MCF 10A (cell line): ENCODE measurements around the gene LTO1. TPM values are rescaled to one million over a fixed set of nuclear protein-coding genes. Genes with fewer than 3 reads are reported as not detected.

ENCODE experiments used
- BruUV-seq: library from RNA; stranded (reverse); fragments of 400-500 nt; replicated peaks from 2 replicates; lab custom pipeline; 2021; lab: Mats Ljungman, UMichigan
- CTCF ChIA-PET: fragments of 300-600 bp; sonication (Branson Sonifier 250); formaldehyde crosslinking; extraction: SDS; loops from one replicate; lab custom pipeline; 2021; ENCODE audit warnings: antibody characterized with exemption, inconsistent platforms; lab: Yijun Ruan, JAX
- POLR2A ChIA-PET: fragments of 300-600, 350-650 bp; sonication (Branson Sonifier 250); formaldehyde crosslinking; extraction: SDS; loops from one replicate; lab custom pipeline; 2020; ENCODE audit warnings: antibody characterized with exemption, inconsistent platforms; lab: Yijun Ruan, JAX
- DNase-seq: peaks from one replicate; pipeline ENCODE4 v3.0.0-alpha.2; 2018; ENCODE audit not compliant: unreplicated experiment
- H3K27ac Mint-ChIP-seq: one replicate; pipeline ENCODE4 v1.8.0; 2022; ENCODE audit warnings: mild to moderate bottlenecking, low read depth, mixed read lengths; ENCODE audit not compliant: unreplicated experiment
- H3K27me3 Mint-ChIP-seq: one replicate; pipeline ENCODE4 v1.8.0; 2022; ENCODE audit warnings: mixed read lengths; ENCODE audit not compliant: insufficient read depth, unreplicated experiment
- H3K36me3 Mint-ChIP-seq: one replicate; pipeline ENCODE4 v1.8.0; 2022; ENCODE audit warnings: mild to moderate bottlenecking, moderate library complexity, mixed read lengths; ENCODE audit not compliant: insufficient read depth, unreplicated experiment
- H3K4me1 Mint-ChIP-seq: one replicate; pipeline ENCODE4 v1.8.0; 2022; ENCODE audit warnings: mixed read lengths; ENCODE audit not compliant: insufficient read depth, unreplicated experiment
- H3K4me3 Mint-ChIP-seq: one replicate; pipeline ENCODE4 v1.8.0; 2022; ENCODE audit warnings: mild to moderate bottlenecking, moderate library complexity, mixed read lengths; ENCODE audit not compliant: unreplicated experiment
- H3K9me3 Mint-ChIP-seq: one replicate; pipeline ENCODE4 v1.8.0; 2022; ENCODE audit warnings: mixed read lengths; ENCODE audit not compliant: unreplicated experiment
- intact Hi-C: fragments of 100-400 bp; cut with micrococcal nuclease; formaldehyde crosslinking; loops from 2 replicates; pipeline ENCODE4 v1.14.1; 2022
- total RNA-seq: library from RNA; stranded (reverse); gene quantifications from 2 replicates; pipeline ENCODE4 v1.2.3, GENCODE V29; 2022
- TF ChIP-seq, protein P1 (sequence below): fragments of 200-600 bp; IDR thresholded peaks from one replicate; pipeline ENCODE4 v1.8.0; 2022; ENCODE audit warnings: antibody characterized with exemption, mild to moderate bottlenecking; ENCODE audit not compliant: unreplicated experiment

LTO1 gene
- total RNA-seq, 1 experiment from 2014 or later, result 34.2 TPM

DNA sequence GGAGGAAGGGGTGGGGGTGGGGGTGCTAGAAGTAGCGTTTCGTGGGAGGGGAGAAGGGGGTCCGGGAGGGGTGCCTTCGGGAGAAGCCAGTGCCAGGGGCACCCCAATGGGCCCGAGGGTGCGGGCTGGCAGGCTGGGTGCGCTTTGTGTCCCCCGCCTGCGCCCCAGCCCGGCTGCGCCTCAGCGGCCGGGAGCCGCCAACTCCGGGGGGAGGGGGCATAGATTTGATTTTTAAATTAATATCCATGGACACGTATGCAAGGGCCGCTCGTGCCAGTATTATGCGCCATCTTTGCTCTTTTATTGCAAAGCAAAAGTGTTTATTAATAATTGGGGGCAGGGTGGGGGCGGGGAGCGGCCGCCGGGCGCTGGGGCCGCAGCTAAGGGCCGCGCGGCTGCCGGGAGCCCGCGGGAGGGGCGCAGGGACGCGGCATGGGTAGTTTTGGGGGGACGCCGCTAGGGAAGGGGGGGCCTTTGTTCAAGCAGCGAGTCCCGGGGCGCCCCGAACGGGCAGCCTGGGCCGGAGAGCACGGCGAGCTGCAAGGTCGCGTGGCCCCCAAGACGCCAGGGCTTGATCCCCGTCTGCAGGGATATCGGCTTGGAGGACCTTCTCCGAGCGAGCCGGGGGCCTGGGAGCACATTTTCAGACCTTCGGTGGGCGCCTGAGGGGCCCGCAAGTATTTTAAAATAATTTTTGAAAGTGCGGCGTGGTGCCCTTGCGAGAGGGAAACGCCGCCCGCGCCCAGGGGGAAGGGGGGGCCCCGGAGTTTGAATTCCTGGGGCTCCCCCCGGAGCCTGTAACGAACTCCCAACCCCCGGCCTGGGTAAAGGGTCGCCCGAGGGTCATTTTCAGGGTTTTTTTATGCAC lies 33.2 kb downstream of the LTO1 start:
- Mint-ChIP-seq H3K27ac (peak overlapping the region; percentile 89), H3K36me3 (peaks cover 35% of the 10 kb centered on the region), H3K4me3 (peak overlapping the region; percentile 98), H3K9me3 (no peaks in the 10 kb centered on the region), H3K4me1 (peaks cover 8% of the 10 kb centered on the region), H3K27me3 (no peaks in the 10 kb centered on the region)
- peak; percentile 11 for DNase-seq
- intact Hi-C loops, result loop anchor here (2.0 to 5.0 kb wide), 4 partner anchors 29 to 1385 kb away; no protein-coding TSS in a partner anchor
- BruUV-seq, result no TSS peak
- CTCF ChIA-PET, result interaction anchor here (0.6 to 4.4 kb wide), 11 partner anchors 21 to 542 kb away, joined by 3 to 87 read pairs (median 5); no protein-coding TSS in a partner anchor
- POLR2A ChIA-PET, result interaction anchor here (0.7 to 3.6 kb wide), 13 partner anchors 24 to 739 kb away, joined by 3 to 32 read pairs (median 5); partner anchors contain the start of genes IGHMBP2 and MRPL21
- TF ChIP-seq, protein P1, sequence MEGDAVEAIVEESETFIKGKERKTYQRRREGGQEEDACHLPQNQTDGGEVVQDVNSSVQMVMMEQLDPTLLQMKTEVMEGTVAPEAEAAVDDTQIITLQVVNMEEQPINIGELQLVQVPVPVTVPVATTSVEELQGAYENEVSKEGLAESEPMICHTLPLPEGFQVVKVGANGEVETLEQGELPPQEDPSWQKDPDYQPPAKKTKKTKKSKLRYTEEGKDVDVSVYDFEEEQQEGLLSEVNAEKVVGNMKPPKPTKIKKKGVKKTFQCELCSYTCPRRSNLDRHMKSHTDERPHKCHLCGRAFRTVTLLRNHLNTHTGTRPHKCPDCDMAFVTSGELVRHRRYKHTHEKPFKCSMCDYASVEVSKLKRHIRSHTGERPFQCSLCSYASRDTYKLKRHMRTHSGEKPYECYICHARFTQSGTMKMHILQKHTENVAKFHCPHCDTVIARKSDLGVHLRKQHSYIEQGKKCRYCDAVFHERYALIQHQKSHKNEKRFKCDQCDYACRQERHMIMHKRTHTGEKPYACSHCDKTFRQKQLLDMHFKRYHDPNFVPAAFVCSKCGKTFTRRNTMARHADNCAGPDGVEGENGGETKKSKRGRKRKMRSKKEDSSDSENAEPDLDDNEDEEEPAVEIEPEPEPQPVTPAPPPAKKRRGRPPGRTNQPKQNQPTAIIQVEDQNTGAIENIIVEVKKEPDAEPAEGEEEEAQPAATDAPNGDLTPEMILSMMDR, result no peak

DNA sequence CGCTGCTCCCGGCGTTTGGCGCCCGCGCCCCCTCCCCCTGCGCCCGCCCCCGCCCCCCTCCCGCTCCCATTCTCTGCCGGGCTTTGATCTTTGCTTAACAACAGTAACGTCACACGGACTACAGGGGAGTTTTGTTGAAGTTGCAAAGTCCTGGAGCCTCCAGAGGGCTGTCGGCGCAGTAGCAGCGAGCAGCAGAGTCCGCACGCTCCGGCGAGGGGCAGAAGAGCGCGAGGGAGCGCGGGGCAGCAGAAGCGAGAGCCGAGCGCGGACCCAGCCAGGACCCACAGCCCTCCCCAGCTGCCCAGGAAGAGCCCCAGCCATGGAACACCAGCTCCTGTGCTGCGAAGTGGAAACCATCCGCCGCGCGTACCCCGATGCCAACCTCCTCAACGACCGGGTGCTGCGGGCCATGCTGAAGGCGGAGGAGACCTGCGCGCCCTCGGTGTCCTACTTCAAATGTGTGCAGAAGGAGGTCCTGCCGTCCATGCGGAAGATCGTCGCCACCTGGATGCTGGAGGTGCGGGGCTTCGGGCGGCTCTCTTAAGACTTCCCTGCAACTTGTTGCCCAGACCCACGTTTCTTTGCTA lies 34.1 kb downstream of the LTO1 start, which contains the start of gene CCND1:
Gene CCND1 (plus strand): TSS at position 162 of the 587 bp plus-strand sequence. CDS start 158 bp downstream, at position 320.
- CTCF ChIA-PET, result interaction anchor here (0.6 to 2.5 kb wide), 4 partner anchors 19 to 540 kb away, joined by 3 to 9 read pairs (median 3); no protein-coding TSS in a partner anchor
- TF ChIP-seq, protein P1, result no peak
- BruUV-seq, result TSS peak; percentile 72
- peaks cover 29% of the 10 kb centered on the region for H3K36me3 Mint-ChIP-seq
- DNase-seq, result peak; percentile 88
- intact Hi-C loops, result loop anchor here (2.0 to 5.0 kb wide), 3 partner anchors 198 to 1384 kb away; no protein-coding TSS in a partner anchor
- no peaks in the 10 kb centered on the region for H3K27me3 Mint-ChIP-seq
- H3K4me1 Mint-ChIP-seq, result peaks cover 8% of the 10 kb centered on the region
- no peaks in the 10 kb centered on the region for H3K9me3 Mint-ChIP-seq
- POLR2A ChIA-PET, result interaction anchor here (0.6 to 3.6 kb wide), 10 partner anchors 24 to 541 kb away, joined by 3 to 32 read pairs (median 5); no protein-coding TSS in a partner anchor
- peak within 1 kb of the TSS; percentile 89 for H3K27ac Mint-ChIP-seq
- H3K4me3 Mint-ChIP-seq, result peak within 1 kb of the TSS; percentile 98

DNA sequence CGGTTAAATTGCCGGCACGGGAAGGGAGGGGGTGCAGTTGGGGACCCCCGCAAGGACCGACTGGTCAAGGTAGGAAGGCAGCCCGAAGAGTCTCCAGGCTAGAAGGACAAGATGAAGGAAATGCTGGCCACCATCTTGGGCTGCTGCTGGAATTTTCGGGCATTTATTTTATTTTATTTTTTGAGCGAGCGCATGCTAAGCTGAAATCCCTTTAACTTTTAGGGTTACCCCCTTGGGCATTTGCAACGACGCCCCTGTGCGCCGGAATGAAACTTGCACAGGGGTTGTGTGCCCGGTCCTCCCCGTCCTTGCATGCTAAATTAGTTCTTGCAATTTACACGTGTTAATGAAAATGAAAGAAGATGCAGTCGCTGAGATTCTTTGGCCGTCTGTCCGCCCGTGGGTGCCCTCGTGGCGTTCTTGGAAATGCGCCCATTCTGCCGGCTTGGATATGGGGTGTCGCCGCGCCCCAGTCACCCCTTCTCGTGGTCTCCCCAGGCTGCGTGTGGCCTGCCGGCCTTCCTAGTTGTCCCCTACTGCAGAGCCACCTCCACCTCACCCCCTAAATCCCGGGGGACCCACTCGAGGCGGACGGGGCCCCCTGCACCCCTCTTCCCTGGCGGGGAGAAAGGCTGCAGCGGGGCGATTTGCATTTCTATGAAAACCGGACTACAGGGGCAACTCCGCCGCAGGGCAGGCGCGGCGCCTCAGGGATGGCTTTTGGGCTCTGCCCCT lies 34.7 kb downstream of the LTO1 start:
- Mint-ChIP-seq H3K27me3 (no peaks in the 10 kb centered on the region), H3K4me3 (peak overlapping the region; percentile 98), H3K27ac (peak overlapping the region; percentile 89), H3K4me1 (peaks cover 8% of the 10 kb centered on the region), H3K36me3 (peaks cover 24% of the 10 kb centered on the region), H3K9me3 (no peaks in the 10 kb centered on the region)
- BruUV-seq, result no TSS peak
- POLR2A ChIA-PET, result interaction anchor here (0.6 to 3.6 kb wide), 13 partner anchors 13 to 539 kb away, joined by 3 to 27 read pairs (median 4); partner anchors contain the start of gene LTO1
- TF ChIP-seq, protein P1, result no peak
- intact Hi-C loops, result loop anchor here (2.0 to 5.0 kb wide), 3 partner anchors 198 to 1383 kb away; no protein-coding TSS in a partner anchor
- CTCF ChIA-PET, result interaction anchor here (0.6 to 2.5 kb wide), 7 partner anchors 19 to 539 kb away, joined by 3 to 9 read pairs (median 3); no protein-coding TSS in a partner anchor
- peak; percentile 53 for DNase-seq
